K562 (cell line): ENCODE measurements around the gene CCM2. TPM values are rescaled to one million over a fixed set of nuclear protein-coding genes. Genes with fewer than 3 reads are reported as not detected.

Experiments
- ATAC-seq: fragments of 200-7000 bp; cut with Tn5 transposase; 3 replicates; pipeline ENCODE4 v1.9.1; 2020; ENCODE audit warnings: moderate library complexity
- BruUV-seq: library from RNA; stranded (reverse); fragments of 400-500 nt; replicated peaks from 2 replicates; lab custom pipeline; 2021; lab: Mats Ljungman, UMichigan
- CTCF ChIA-PET: fragments of 300-600 bp; formaldehyde crosslinking; extraction: SDS; loops from one replicate; lab custom pipeline; 2021; ENCODE audit warnings: low intra/inter-chr PET ratio; lab: Yijun Ruan, JAX
- POLR2A ChIA-PET: fragments of 300-600, 350-650 bp; sonication (Branson Sonifier 250); formaldehyde crosslinking; extraction: SDS; loops from one replicate; lab custom pipeline; 2021; ENCODE audit warnings: antibody characterized with exemption, inconsistent platforms; lab: Yijun Ruan, JAX
- DNase-seq, 4 experiments: peaks; one replicate each; pipeline versions ENCODE4 v3.0.0 to v3.0.0-alpha.2; 2011 to 2018; ENCODE audit warnings: low spot score in 3 of 4, mixed read lengths in 3 of 4; ENCODE audit errors: extremely low read depth in 1 of 4
- FAIRE-seq: peaks from 2 replicates; lab custom pipeline; 2011; peaks lifted over from hg19 to GRCh38; lab: Jason Lieb, UNC
- H2AFZ ChIP-seq: 2 replicates; pipeline ENCODE4 v1.6.0; 2011; ENCODE audit warnings: low read depth, low read length, control low read depth, inconsistent platforms
- H3K27ac ChIP-seq: fragments of 200-600 bp; 3 replicates; pipeline ENCODE4 v1.8.0; 2011; ENCODE audit warnings: low read depth, mild to moderate bottlenecking, control low read depth, inconsistent platforms, low read length, moderate library complexity, mixed read lengths; ENCODE audit errors: extremely low read depth
- H3K27me3 ChIP-seq, 2 experiments: fragments of 300-600 bp in 1 of 2; 2 replicates in 1 of 2; 3 replicates in 1 of 2; pipeline versions ENCODE4 v1.6.0 to v1.8.0; 2011; ENCODE audit warnings: inconsistent platforms in 2 of 2, low read length in 2 of 2, mild to moderate bottlenecking in 1 of 2, mixed read lengths in 1 of 2, moderate library complexity in 1 of 2; ENCODE audit not compliant: control insufficient read depth in 2 of 2, insufficient read depth in 2 of 2
- H3K36me3 ChIP-seq: fragments of 300-600 bp; 3 replicates; pipeline ENCODE4 v1.8.0; 2011; ENCODE audit warnings: mild to moderate bottlenecking, low read length, inconsistent platforms; ENCODE audit not compliant: control insufficient read depth, insufficient read depth
- H3K4me1 ChIP-seq, 2 experiments: fragments of 200-600 bp in 1 of 2; replicated peaks in 1 of 2; 2 replicates in 1 of 2; 3 replicates in 1 of 2; pipeline versions ENCODE4 v1.5.1 to v1.8.0; 2011; ENCODE audit warnings: inconsistent platforms in 2 of 2, low read length in 2 of 2, mild to moderate bottlenecking in 1 of 2, mixed read lengths in 1 of 2, moderate library complexity in 1 of 2; ENCODE audit not compliant: control insufficient read depth in 2 of 2, insufficient read depth in 2 of 2
- H3K4me2 ChIP-seq: 2 replicates; pipeline ENCODE4 v1.6.1; 2011; ENCODE audit warnings: low read length, control low read depth, inconsistent platforms, mixed read lengths; ENCODE audit not compliant: insufficient read depth
- H3K4me3 ChIP-seq: fragments of 200-600 bp; sonication (generic), shearing (Covaris generic); 2 replicates; pipeline ENCODE4 v1.5.1; 2016; ENCODE audit warnings: control low read depth, inconsistent platforms
- H3K79me2 ChIP-seq: fragments of 200-600 bp; 3 replicates; pipeline ENCODE4 v1.8.0; 2011; ENCODE audit warnings: low read length, inconsistent platforms; ENCODE audit not compliant: control insufficient read depth, insufficient read depth
- H3K9ac ChIP-seq, 2 experiments: 2 replicates each; pipeline versions ENCODE4 v1.6.0 to v1.6.1; 2011; ENCODE audit warnings: low read depth in 2 of 2, low read length in 2 of 2, control low read depth in 1 of 2, inconsistent platforms in 1 of 2, mild to moderate bottlenecking in 1 of 2, mixed read lengths in 1 of 2; ENCODE audit not compliant: insufficient read depth in 1 of 2
- H3K9me1 ChIP-seq: one replicate; pipeline ENCODE4 v1.6.0; 2011; ENCODE audit warnings: inconsistent platforms, mild to moderate bottlenecking, low read length, moderate library complexity; ENCODE audit not compliant: control insufficient read depth, insufficient read depth
- H3K9me3 ChIP-seq: replicated peaks from 2 replicates; pipeline ENCODE4 v1.5.1; 2011; ENCODE audit warnings: low read depth, low read length, inconsistent platforms; ENCODE audit not compliant: control insufficient read depth, insufficient read depth
- H4K20me1 ChIP-seq: replicated peaks from 2 replicates; pipeline ENCODE4 v1.6.1; 2011; ENCODE audit warnings: low read length, inconsistent platforms, mixed read lengths; ENCODE audit not compliant: control insufficient read depth, insufficient read depth
- DLX4 ChIP-seq: fragments of 250-450 bp; sonication (Bioruptor Pico); IDR thresholded peaks from 2 replicates; pipeline ENCODE4 v1.6.1; 2021; ENCODE audit warnings: mild to moderate bottlenecking
- ETV5 ChIP-seq: sonication (generic); formaldehyde crosslinking; IDR thresholded peaks from 2 replicates; pipeline ENCODE4 v1.4.0; 2020; ENCODE audit warnings: low read depth, mild to moderate bottlenecking, missing genetic modification reagents
- GABPB1 ChIP-seq: sonication (generic); formaldehyde crosslinking; IDR thresholded peaks from 2 replicates; pipeline ENCODE4 v1.8.0; 2022; ENCODE audit warnings: mild to moderate bottlenecking, missing genetic modification reagents
- HMGXB4 ChIP-seq: sonication (generic); formaldehyde crosslinking; IDR thresholded peaks from 2 replicates; pipeline ENCODE4 v1.8.1; 2023; ENCODE audit warnings: mild to moderate bottlenecking, missing genetic modification reagents
- KLF16 ChIP-seq: IDR thresholded peaks from 2 replicates; pipeline ENCODE4 v1.6.1; 2016; ENCODE audit warnings: antibody characterized with exemption
- NFRKB ChIP-seq: fragments of 450-650 bp; IDR thresholded peaks from 2 replicates; pipeline ENCODE4 v1.6.1; 2016; ENCODE audit warnings: low read depth
- PBX2 ChIP-seq, 2 experiments: IDR thresholded peaks in 1 of 2; conservative IDR thresholded peaks in 1 of 2; 2 replicates each; pipeline ENCODE4 v1.6.1; 2016; ENCODE audit warnings: low read depth in 2 of 2, mild to moderate bottlenecking in 1 of 2, missing compliant biosample characterization in 1 of 2, missing genetic modification characterization in 1 of 2, moderate library complexity in 1 of 2
- POLR3G ChIP-seq: IDR thresholded peaks from 2 replicates; pipeline ENCODE4 v1.6.1; 2011; ENCODE audit not compliant: insufficient read length, insufficient replicate concordance; ENCODE audit errors: extremely low read depth
- SAFB ChIP-seq: fragments of 200-400 bp; formaldehyde crosslinking; IDR thresholded peaks from 2 replicates; pipeline ENCODE4 v1.6.1; 2017; ENCODE audit warnings: low read depth, low read length, borderline replicate concordance
- STAT6 ChIP-seq: sonication (generic); formaldehyde crosslinking; IDR thresholded peaks from 2 replicates; pipeline ENCODE4 v1.8.1; 2023; ENCODE audit warnings: mild to moderate bottlenecking, missing genetic modification reagents
- TAF15 ChIP-seq: fragments of 200-400 bp; formaldehyde crosslinking; IDR thresholded peaks from 2 replicates; pipeline ENCODE4 v1.6.1; 2017; ENCODE audit warnings: mild to moderate bottlenecking, low read depth, low read length, moderate library complexity
- ZBTB26 ChIP-seq: fragments of 450-650 bp; formaldehyde crosslinking; IDR thresholded peaks from 2 replicates; pipeline ENCODE4 v1.4.0; 2022; ENCODE audit warnings: missing genetic modification characterization
- ZNF212 ChIP-seq: fragments of 450-650 bp; formaldehyde crosslinking; IDR thresholded peaks from 2 replicates; pipeline ENCODE4 v1.4.0; 2020; ENCODE audit warnings: mild to moderate bottlenecking
- ZNF785 ChIP-seq: fragments of 250-450 bp; sonication (Bioruptor Pico); IDR thresholded peaks from 2 replicates; pipeline ENCODE4 v1.4.0; 2020; ENCODE audit warnings: mild to moderate bottlenecking
- WGBS: fragments of 100-300 bp; shearing (Covaris generic); methylation state at CpG from one replicate; pipeline ENCODE4 v1.1.6; 2016; ENCODE audit warnings: low coverage, mixed read lengths; ENCODE audit not compliant: insufficient coverage; ENCODE audit errors: missing lambda C conversion rate; 5-methylcytosine and 5-hydroxymethylcytosine counted together
- in situ Hi-C: fragments of 300-500 bp; cut with MboI; formaldehyde crosslinking; loops from 4 replicates; pipeline ENCODE4 v1.15.0; 2018; ENCODE audit warnings: inconsistent platforms, mixed read lengths
- intact Hi-C: fragments of 100-400 bp; cut with micrococcal nuclease; formaldehyde crosslinking; loops from 2 replicates; pipeline ENCODE4 v1.14.2; 2022
- polyA plus RNA-seq, 8 experiments: library from polyadenylated mRNA; depleted of rRNA in 4 of 8; stranded (reverse) in 5 of 8; unstranded in 3 of 8; fragments of >200 nt; fragmentation: Nextera tagmentation in 2 of 8; fragmentation: Illumina TruSeq in 1 of 8; extraction: Ambion mirVana in 2 of 8; extraction: Trizol in 1 of 8; gene quantifications; 2 replicates each; pipeline versions ENCODE4 v1.2.1 to v1.2.3, GENCODE V29; 2011 to 2014; ENCODE audit warnings: inconsistent platforms in 1 of 8, missing spikeins in 1 of 8
- total RNA-seq, 7 experiments: library from RNA; depleted of rRNA in 6 of 7; stranded (reverse); fragments of >200 nt in 6 of 7; fragmentation: Illumina TruSeq in 2 of 7; extraction: Trizol in 2 of 7; gene quantifications; 2 replicates each; pipeline versions ENCODE4 v1.2.1 to v1.2.3, GENCODE V29; 2011 to 2021; ENCODE audit warnings: low replicate concordance in 1 of 7

Gene CCM2
- total and polyA plus RNA-seq, 9 of the 15 experiments (the other 6 are each of a cell fraction or from before 2014, with no cell fraction given), result 0.41 to 38.6 (median 25.9) TPM

GRCh38 chr7:45053941-45054340 is 53.9 kb downstream of the CCM2 start:
- H3K4me2 ChIP-seq, result no peak overlapping the region
- no peak for DNase-seq
- in situ Hi-C loops (no loop called here), intact Hi-C loops (no loop called here)
- no peaks in the 10 kb centered on the region for H3K9me3 ChIP-seq
- ChIA-PET CTCF (no interaction called here), POLR2A (no interaction called here)
- no peaks in the 10 kb centered on the region for H3K27me3 ChIP-seq
- no peak overlapping the region for H3K4me3 ChIP-seq
- no peak overlapping the region for H3K9ac ChIP-seq
- peaks cover 15% of the 10 kb centered on the region for H3K79me2 ChIP-seq
- FAIRE-seq, result no peak
- H2AFZ ChIP-seq, result no peak overlapping the region
- WGBS, result 91% methylated on average over 5 of the region's 5 CpGs
- H3K9me1 ChIP-seq, result no peaks in the 10 kb centered on the region
- no peak for ATAC-seq
- H4K20me1 ChIP-seq, result no peaks in the 10 kb centered on the region
- no TSS peak for BruUV-seq
- H3K27ac ChIP-seq, result no peak overlapping the region
- no peaks in the 10 kb centered on the region for H3K4me1 ChIP-seq
- H3K36me3 ChIP-seq, result peaks cover 29% of the 10 kb centered on the region; the same call in 2 of the 3 replicates
- TF ChIP-seq NFRKB (no peak), ZBTB26 (no peak), SAFB (no peak), TAF15 (no peak), POLR3G (no peak), KLF16 (no peak), STAT6 (no peak), PBX2 (CRISPR knock-in tag; IDR thresholded peaks at IDR 0.05; ENCODE audit: low read depth) (no peak), PBX2 (tag; conservative IDR thresholded peaks at IDR 0.05; ENCODE audit: low read depth) (no peak), ZNF785 (no peak), GABPB1 (no peak), HMGXB4 (CRISPR knock-in tag) (no peak), ETV5 (CRISPR knock-in tag) (no peak), ZNF212 (CRISPR knock-in tag) (no peak), DLX4 (no peak)
